ENCODE results near the gene LCA5. TPM values are rescaled to one million over a fixed set of nuclear protein-coding genes. Genes with fewer than 3 reads are reported as not detected.

LCA5 gene
- total RNA-seq, 1 experiment from 2014 or later = 10.9 TPM

GRCh38 chr6:79515436-79515835 is 21.8 kb downstream of the LCA5 start:
- ChIA-PET CTCF (no interaction called here), POLR2A (no interaction called here)
- intact Hi-C loops (cut with micrococcal nuclease; ENCODE audit: unreplicated experiment) = no loop called here
- H3K4me3 ChIP-seq (ENCODE audit: low read depth, low read length) = no peak overlapping the region
- no peak for TF ChIP-seq CTCF (IDR thresholded peaks at IDR 0.05; ENCODE audit: insufficient read depth in 1 of 2, low read depth in 1 of 2, low read length in 1 of 2, severe bottlenecking in 1 of 2, unreplicated experiment in 1 of 2)
- H3K36me3 ChIP-seq (ENCODE audit: control insufficient read depth, insufficient read depth, low read length) = no peaks in the 10 kb centered on the region
- H3K4me1 ChIP-seq = no peaks in the 10 kb centered on the region
- no peaks in the 10 kb centered on the region for H3K27me3 Mint-ChIP-seq (ENCODE audit: insufficient read depth, unreplicated experiment)
- no peaks in the 10 kb centered on the region for H3K9me3 Mint-ChIP-seq (ENCODE audit: unreplicated experiment)
- H3K27me3 ChIP-seq (replicated peaks; ENCODE audit: control insufficient read depth, insufficient read depth, low read length) = no peaks in the 10 kb centered on the region
- no TSS peak for BruUV-seq (replicated peaks)
- peaks cover 19% of the 10 kb centered on the region for H3K36me3 Mint-ChIP-seq (ENCODE audit: insufficient read depth, unreplicated experiment)
- DNase-seq = no peak
- no peak overlapping the region for H3K27ac Mint-ChIP-seq (ENCODE audit: unreplicated experiment)
- peaks cover 9% of the 10 kb centered on the region for H3K4me1 Mint-ChIP-seq (ENCODE audit: low read depth, unreplicated experiment)
- H3K4me3 Mint-ChIP-seq (ENCODE audit: unreplicated experiment) = no peak overlapping the region
- H3K9me3 ChIP-seq = no peaks in the 10 kb centered on the region

- DNase-seq = no peak
- no peaks in the 10 kb centered on the region for H3K27me3 ChIP-seq (replicated peaks; ENCODE audit: control insufficient read depth, insufficient read depth, low read length)
- no peak overlapping the region for H3K4me3 ChIP-seq (ENCODE audit: low read depth, low read length)
- CTCF ChIA-PET = no interaction called here
- BruUV-seq (replicated peaks) = no TSS peak
- no peak overlapping the region for H3K27ac Mint-ChIP-seq (ENCODE audit: unreplicated experiment)
- no peaks in the 10 kb centered on the region for H3K4me1 Mint-ChIP-seq (ENCODE audit: low read depth, unreplicated experiment)
- no peaks in the 10 kb centered on the region for H3K36me3 ChIP-seq (ENCODE audit: control insufficient read depth, insufficient read depth, low read length)
- TF ChIP-seq CTCF (IDR thresholded peaks at IDR 0.05; ENCODE audit: insufficient read depth in 1 of 2, low read depth in 1 of 2, low read length in 1 of 2, severe bottlenecking in 1 of 2, unreplicated experiment in 1 of 2) = no peak
- H3K9me3 Mint-ChIP-seq (ENCODE audit: unreplicated experiment) = no peaks in the 10 kb centered on the region
- intact Hi-C loops (cut with micrococcal nuclease; ENCODE audit: unreplicated experiment) = no loop called here
- H3K27me3 Mint-ChIP-seq (ENCODE audit: insufficient read depth, unreplicated experiment) = no peaks in the 10 kb centered on the region
- peaks cover 18% of the 10 kb centered on the region for H3K36me3 Mint-ChIP-seq (ENCODE audit: insufficient read depth, unreplicated experiment)
- POLR2A ChIA-PET = interaction anchor here (0.5 kb wide), 1 partner anchor 24 kb away, joined by 3 read pairs; the partner anchor contains the start of gene LCA5
- no peaks in the 10 kb centered on the region for H3K9me3 ChIP-seq
- no peak overlapping the region for H3K4me3 Mint-ChIP-seq (ENCODE audit: unreplicated experiment)
- H3K4me1 ChIP-seq = no peaks in the 10 kb centered on the region
These were observed 24.1 kb downstream of the LCA5 start for GRCh38 chr6:79513111-79513510.

- H3K27ac Mint-ChIP-seq (ENCODE audit: unreplicated experiment) = no peak overlapping the region
- no peaks in the 10 kb centered on the region for H3K4me1 Mint-ChIP-seq (ENCODE audit: low read depth, unreplicated experiment)
- ChIA-PET POLR2A (no interaction called here), CTCF (no interaction called here)
- H3K27me3 Mint-ChIP-seq (ENCODE audit: insufficient read depth, unreplicated experiment) = no peaks in the 10 kb centered on the region
- H3K4me3 Mint-ChIP-seq (ENCODE audit: unreplicated experiment) = no peak overlapping the region
- H3K9me3 ChIP-seq = 0 out of 2 replicates have a peak, but pooled peaks cover 2% of the 10 kb centered on the region
- H3K9me3 Mint-ChIP-seq (ENCODE audit: unreplicated experiment) = no peaks in the 10 kb centered on the region
- TF ChIP-seq CTCF (IDR thresholded peaks at IDR 0.05; ENCODE audit: insufficient read depth in 1 of 2, low read depth in 1 of 2, low read length in 1 of 2, severe bottlenecking in 1 of 2, unreplicated experiment in 1 of 2) = no peak
- H3K4me1 ChIP-seq = no peaks in the 10 kb centered on the region
- no peaks in the 10 kb centered on the region for H3K27me3 ChIP-seq (replicated peaks; ENCODE audit: control insufficient read depth, insufficient read depth, low read length)
- DNase-seq = no peak
- no TSS peak for BruUV-seq (replicated peaks)
- no peaks in the 10 kb centered on the region for H3K36me3 ChIP-seq (ENCODE audit: control insufficient read depth, insufficient read depth, low read length)
- H3K36me3 Mint-ChIP-seq (ENCODE audit: insufficient read depth, unreplicated experiment) = peaks cover 18% of the 10 kb centered on the region
- intact Hi-C loops (cut with micrococcal nuclease; ENCODE audit: unreplicated experiment) = no loop called here
- no peak overlapping the region for H3K4me3 ChIP-seq (ENCODE audit: low read depth, low read length)
These were observed 25.2 kb downstream of the LCA5 start for GRCh38 chr6:79512014-79512413.
